ENCODE results near the gene OGFOD3. TPM values are rescaled to one million over a fixed set of nuclear protein-coding genes. Genes with fewer than 3 reads are reported as not detected.

Gene OGFOD3
- total RNA-seq, 1 donor = 25.3 TPM

DNA sequence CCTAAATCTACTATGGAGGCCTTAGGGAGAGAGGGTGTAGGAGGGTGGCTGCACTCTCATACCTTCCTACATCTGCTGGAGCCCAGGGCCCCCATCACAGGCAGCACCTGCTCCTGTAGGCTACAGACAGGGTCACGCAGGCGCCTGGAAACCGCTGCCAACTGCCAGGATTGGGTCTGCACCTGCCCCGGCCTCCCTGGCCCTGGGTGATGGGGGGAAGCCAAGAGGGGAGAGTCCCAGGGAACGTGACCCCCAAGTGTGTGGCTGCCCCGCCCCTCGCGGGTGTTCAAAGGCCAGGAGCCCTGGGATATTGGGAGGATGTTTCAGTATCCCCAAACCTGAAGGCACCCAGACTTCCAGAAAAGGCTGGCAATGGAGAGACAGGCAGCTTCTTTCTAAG, 64.9 kb downstream of the OGFOD3 start:
- TF ChIP-seq, protein P1, sequence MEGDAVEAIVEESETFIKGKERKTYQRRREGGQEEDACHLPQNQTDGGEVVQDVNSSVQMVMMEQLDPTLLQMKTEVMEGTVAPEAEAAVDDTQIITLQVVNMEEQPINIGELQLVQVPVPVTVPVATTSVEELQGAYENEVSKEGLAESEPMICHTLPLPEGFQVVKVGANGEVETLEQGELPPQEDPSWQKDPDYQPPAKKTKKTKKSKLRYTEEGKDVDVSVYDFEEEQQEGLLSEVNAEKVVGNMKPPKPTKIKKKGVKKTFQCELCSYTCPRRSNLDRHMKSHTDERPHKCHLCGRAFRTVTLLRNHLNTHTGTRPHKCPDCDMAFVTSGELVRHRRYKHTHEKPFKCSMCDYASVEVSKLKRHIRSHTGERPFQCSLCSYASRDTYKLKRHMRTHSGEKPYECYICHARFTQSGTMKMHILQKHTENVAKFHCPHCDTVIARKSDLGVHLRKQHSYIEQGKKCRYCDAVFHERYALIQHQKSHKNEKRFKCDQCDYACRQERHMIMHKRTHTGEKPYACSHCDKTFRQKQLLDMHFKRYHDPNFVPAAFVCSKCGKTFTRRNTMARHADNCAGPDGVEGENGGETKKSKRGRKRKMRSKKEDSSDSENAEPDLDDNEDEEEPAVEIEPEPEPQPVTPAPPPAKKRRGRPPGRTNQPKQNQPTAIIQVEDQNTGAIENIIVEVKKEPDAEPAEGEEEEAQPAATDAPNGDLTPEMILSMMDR (IDR thresholded peaks at IDR 0.05; ENCODE audit: extremely low read depth, low read depth, low read length) = no peak
- no peaks in the 10 kb centered on the region for H4K20me1 ChIP-seq (ENCODE audit: insufficient read depth, low read length)
- H3K27me3 ChIP-seq (ENCODE audit: insufficient read depth, low read length) = peaks cover 32% of the 10 kb centered on the region
- H3K36me3 ChIP-seq (ENCODE audit: insufficient read depth, low read length) = no peaks in the 10 kb centered on the region
- H3K27ac ChIP-seq (ENCODE audit: low read depth, low read length) = no peak overlapping the region
- no peak overlapping the region for H3K4me2 ChIP-seq (ENCODE audit: insufficient read depth, low read length)
- no peaks in the 10 kb centered on the region for H3K4me1 ChIP-seq (ENCODE audit: insufficient read depth, low read length)
- H3K9me3 ChIP-seq (ENCODE audit: low read depth, low read length) = no peaks in the 10 kb centered on the region
- no peak overlapping the region for H3K4me3 ChIP-seq (ENCODE audit: insufficient read depth, low read length)
- H2AFZ ChIP-seq (ENCODE audit: low read length) = no peak overlapping the region
- DNase-seq (ENCODE audit: insufficient read length, low spot score, missing footprints) = peak; percentile 3
- no peaks in the 10 kb centered on the region for H3K79me2 ChIP-seq (ENCODE audit: insufficient read depth, low read length)

GRCh38 chr17:82351713-82352488, 66.5 kb downstream of the OGFOD3 start:
- no peaks in the 10 kb centered on the region for H3K9me3 ChIP-seq (ENCODE audit: low read depth, low read length)
- H3K27me3 ChIP-seq (ENCODE audit: insufficient read depth, low read length) = peaks cover 35% of the 10 kb centered on the region
- no peak overlapping the region for H3K4me3 ChIP-seq (ENCODE audit: insufficient read depth, low read length)
- H3K36me3 ChIP-seq (ENCODE audit: insufficient read depth, low read length) = no peaks in the 10 kb centered on the region
- H3K79me2 ChIP-seq (ENCODE audit: insufficient read depth, low read length) = no peaks in the 10 kb centered on the region
- no peaks in the 10 kb centered on the region for H3K4me1 ChIP-seq (ENCODE audit: insufficient read depth, low read length)
- no peaks in the 10 kb centered on the region for H4K20me1 ChIP-seq (ENCODE audit: insufficient read depth, low read length)
- peak; percentile 99 for DNase-seq (ENCODE audit: insufficient read length, low spot score, missing footprints)
- no peak overlapping the region for H3K27ac ChIP-seq (ENCODE audit: low read depth, low read length)
- TF ChIP-seq, protein P1 (IDR thresholded peaks at IDR 0.05; ENCODE audit: extremely low read depth, low read depth, low read length) = peak; percentile 92
- no peak overlapping the region for H3K4me2 ChIP-seq (ENCODE audit: insufficient read depth, low read length)
- H2AFZ ChIP-seq (ENCODE audit: low read length) = no peak overlapping the region

- Histone ChIP-seq H3K4me3 (ENCODE audit: insufficient read depth, low read length) (no peak overlapping the region), H3K27me3 (ENCODE audit: insufficient read depth, low read length) (peaks cover 33% of the 10 kb centered on the region), H3K4me2 (ENCODE audit: insufficient read depth, low read length) (no peak overlapping the region), H3K79me2 (ENCODE audit: insufficient read depth, low read length) (no peaks in the 10 kb centered on the region), H3K27ac (ENCODE audit: low read depth, low read length) (no peak overlapping the region), H2AFZ (ENCODE audit: low read length) (no peak overlapping the region), H3K36me3 (ENCODE audit: insufficient read depth, low read length) (no peaks in the 10 kb centered on the region), H3K4me1 (ENCODE audit: insufficient read depth, low read length) (no peaks in the 10 kb centered on the region), H4K20me1 (ENCODE audit: insufficient read depth, low read length) (no peaks in the 10 kb centered on the region), H3K9me3 (ENCODE audit: low read depth, low read length) (no peaks in the 10 kb centered on the region)
- TF ChIP-seq, protein P1 (IDR thresholded peaks at IDR 0.05; ENCODE audit: extremely low read depth, low read depth, low read length) = no peak
- peak; percentile 52 for DNase-seq (ENCODE audit: insufficient read length, low spot score, missing footprints)
Observed at GRCh38 chr17:82351254-82351712, 67.1 kb downstream of the OGFOD3 start.

DNA sequence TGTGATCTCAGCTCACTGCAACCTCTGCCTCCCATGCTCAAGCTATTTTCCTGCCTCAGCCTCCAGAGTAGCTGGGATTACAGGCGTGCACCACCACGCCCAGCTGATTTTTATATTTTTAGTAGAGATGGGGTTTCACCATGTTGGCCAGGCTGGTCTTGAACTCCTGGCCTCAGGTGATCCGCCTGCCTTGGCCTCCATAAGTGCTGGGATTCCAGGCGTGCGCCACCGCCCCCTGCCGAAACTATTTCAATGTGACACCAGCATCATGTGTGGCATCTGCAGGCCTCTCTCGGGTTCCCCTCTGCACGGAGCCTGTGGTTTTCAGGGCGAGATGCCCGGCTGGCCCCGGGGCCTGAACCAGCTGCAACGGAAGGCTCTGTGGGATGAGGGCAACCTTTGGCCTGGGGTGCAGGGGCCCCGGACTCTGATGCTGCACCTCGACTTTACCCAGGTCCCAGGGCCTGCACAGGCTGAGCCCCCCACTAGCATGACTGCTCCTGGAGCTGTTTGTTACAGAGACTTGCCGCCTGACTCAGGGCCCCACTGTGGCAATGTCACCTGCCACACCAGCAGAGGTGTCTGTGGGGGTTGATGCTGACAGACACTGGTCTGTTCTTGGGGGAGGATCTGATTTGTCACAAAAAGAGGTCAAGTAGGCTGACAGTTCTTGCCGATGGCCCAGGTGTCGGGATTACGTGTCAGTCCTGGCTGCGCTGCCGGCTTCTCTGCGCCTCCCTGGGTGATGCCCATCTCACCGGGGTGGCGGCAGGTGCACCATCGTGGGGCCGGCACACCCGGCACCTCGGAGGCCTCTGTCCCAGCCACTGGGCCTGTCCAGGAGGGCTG, 68.0 kb downstream of the OGFOD3 start:
- Histone ChIP-seq H2AFZ (ENCODE audit: low read length) (no peak overlapping the region), H3K27ac (ENCODE audit: low read depth, low read length) (no peak overlapping the region), H3K36me3 (ENCODE audit: insufficient read depth, low read length) (no peaks in the 10 kb centered on the region), H3K79me2 (ENCODE audit: insufficient read depth, low read length) (no peaks in the 10 kb centered on the region), H3K4me2 (ENCODE audit: insufficient read depth, low read length) (no peak overlapping the region), H3K4me3 (ENCODE audit: insufficient read depth, low read length) (no peak overlapping the region), H4K20me1 (ENCODE audit: insufficient read depth, low read length) (no peaks in the 10 kb centered on the region), H3K9me3 (ENCODE audit: low read depth, low read length) (no peaks in the 10 kb centered on the region), H3K27me3 (ENCODE audit: insufficient read depth, low read length) (peaks cover 28% of the 10 kb centered on the region), H3K4me1 (ENCODE audit: insufficient read depth, low read length) (no peaks in the 10 kb centered on the region)
- DNase-seq (ENCODE audit: insufficient read length, low spot score, missing footprints) = peak; percentile 44
- TF ChIP-seq, protein P1 (IDR thresholded peaks at IDR 0.05; ENCODE audit: extremely low read depth, low read depth, low read length) = no peak

All from osteoblast (primary cell).